ENCODE results near the gene SND1. TPM values are rescaled to one million over a fixed set of nuclear protein-coding genes. Genes with fewer than 3 reads are reported as not detected.

The SND1 gene
- total and polyA plus RNA-seq, 5 donors from 2014 or later = 84.4 to 121 (median 86.9) TPM

- H3K9me3 ChIP-seq (ENCODE audit: control insufficient read depth in 2 of 2, low read length in 2 of 2) = no peaks in the 10 kb centered on the region
- no peaks in the 10 kb centered on the region for H3K36me3 ChIP-seq (ENCODE audit: control insufficient read depth, insufficient read depth, low read length)
- DNase-seq (no peak), ATAC-seq (ENCODE audit: low read depth in 2 of 2) (no peak)
- Mint-ChIP-seq H3K27ac (no peak overlapping the region), H3K4me1 (peaks cover 0 to 21% (median 13%) of the 10 kb centered on the region in 4 donors), H3K9me3 (no peaks in the 10 kb centered on the region), H3K36me3 (peaks cover 18% of the 10 kb centered on the region), H3K27me3 (no peaks in the 10 kb centered on the region), H3K4me3 (no peak overlapping the region)
- H3K4me3 ChIP-seq (ENCODE audit: low read depth, low read length) = no peak overlapping the region
- H3K27ac ChIP-seq (ENCODE audit: insufficient read depth, low read length, poor library complexity, severe bottlenecking) = no peak overlapping the region
- no peaks in the 10 kb centered on the region for H3K27me3 ChIP-seq (ENCODE audit: control insufficient read depth, insufficient read depth, low read length)
- H3K4me1 ChIP-seq (ENCODE audit: control insufficient read depth, insufficient read depth, low read length, poor library complexity, severe bottlenecking) = no peaks in the 10 kb centered on the region
Observed at GRCh38 chr7:128066858-128067257, 414.9 kb downstream of the SND1 start.

- Histone ChIP-seq H3K27ac (ENCODE audit: insufficient read depth, low read length, poor library complexity, severe bottlenecking) (no peak overlapping the region), H3K4me1 (ENCODE audit: control insufficient read depth, insufficient read depth, low read length, poor library complexity, severe bottlenecking) (no peaks in the 10 kb centered on the region), H3K27me3 (ENCODE audit: control insufficient read depth, insufficient read depth, low read length) (no peaks in the 10 kb centered on the region), H3K4me3 (ENCODE audit: low read depth, low read length) (no peak overlapping the region), H3K36me3 (ENCODE audit: control insufficient read depth, insufficient read depth, low read length) (no peaks in the 10 kb centered on the region), H3K9me3 (ENCODE audit: control insufficient read depth in 2 of 2, low read length in 2 of 2) (no peaks in the 10 kb centered on the region)
- DNase-seq (no peak), ATAC-seq (ENCODE audit: low read depth in 2 of 2) (no peak)
- Mint-ChIP-seq H3K27me3 (no peaks in the 10 kb centered on the region), H3K9me3 (no peaks in the 10 kb centered on the region), H3K27ac (no peak overlapping the region), H3K4me1 (peaks cover 0 to 18% (median 14%) of the 10 kb centered on the region in 4 donors), H3K4me3 (no peak overlapping the region), H3K36me3 (peaks cover 18% of the 10 kb centered on the region)
Observed at GRCh38 chr7:128067983-128068382, 416.0 kb downstream of the SND1 start.

GRCh38 chr7:128068785-128069184 lies 416.8 kb downstream of the SND1 start:
- ATAC-seq (ENCODE audit: low read depth in 2 of 2) (no peak), DNase-seq (no peak)
- H3K27me3 ChIP-seq (ENCODE audit: control insufficient read depth, insufficient read depth, low read length) = no peaks in the 10 kb centered on the region
- H3K4me1 ChIP-seq (ENCODE audit: control insufficient read depth, insufficient read depth, low read length, poor library complexity, severe bottlenecking) = no peaks in the 10 kb centered on the region
- H3K4me3 ChIP-seq (ENCODE audit: low read depth, low read length) = no peak overlapping the region
- no peaks in the 10 kb centered on the region for H3K9me3 ChIP-seq (ENCODE audit: control insufficient read depth in 2 of 2, low read length in 2 of 2)
- no peaks in the 10 kb centered on the region for H3K27me3 Mint-ChIP-seq
- H3K36me3 Mint-ChIP-seq = peaks cover 18% of the 10 kb centered on the region
- no peak overlapping the region for H3K27ac Mint-ChIP-seq
- peaks cover 0 to 18% (median 14%) of the 10 kb centered on the region in 4 donors for H3K4me1 Mint-ChIP-seq
- H3K36me3 ChIP-seq (ENCODE audit: control insufficient read depth, insufficient read depth, low read length) = no peaks in the 10 kb centered on the region
- H3K27ac ChIP-seq (ENCODE audit: insufficient read depth, low read length, poor library complexity, severe bottlenecking) = no peak overlapping the region
- H3K4me3 Mint-ChIP-seq = no peak overlapping the region
- H3K9me3 Mint-ChIP-seq = no peaks in the 10 kb centered on the region

- Mint-ChIP-seq H3K4me1 (peaks cover 0 to 18% (median 10%) of the 10 kb centered on the region in 4 donors), H3K27ac (no peak overlapping the region), H3K9me3 (no peaks in the 10 kb centered on the region), H3K4me3 (peak overlapping the region in 1 of 4 donors; percentile 64), H3K27me3 (no peaks in the 10 kb centered on the region), H3K36me3 (peaks cover 22% of the 10 kb centered on the region)
- ATAC-seq (ENCODE audit: low read depth in 2 of 2) (no peak), DNase-seq (no peak)
- Histone ChIP-seq H3K4me3 (ENCODE audit: low read depth, low read length) (no peak overlapping the region), H3K36me3 (ENCODE audit: control insufficient read depth, insufficient read depth, low read length) (no peaks in the 10 kb centered on the region), H3K4me1 (ENCODE audit: control insufficient read depth, insufficient read depth, low read length, poor library complexity, severe bottlenecking) (no peaks in the 10 kb centered on the region), H3K9me3 (ENCODE audit: control insufficient read depth in 2 of 2, low read length in 2 of 2) (no peaks in the 10 kb centered on the region), H3K27ac (ENCODE audit: insufficient read depth, low read length, poor library complexity, severe bottlenecking) (no peak overlapping the region), H3K27me3 (ENCODE audit: control insufficient read depth, insufficient read depth, low read length) (no peaks in the 10 kb centered on the region)
Observed at GRCh38 chr7:128069373-128070364, 417.7 kb downstream of the SND1 start.

- Mint-ChIP-seq H3K9me3 (no peaks in the 10 kb centered on the region), H3K4me1 (peaks cover 0 to 15% (median 5%) of the 10 kb centered on the region in 4 donors), H3K27me3 (no peaks in the 10 kb centered on the region), H3K4me3 (no peak overlapping the region), H3K36me3 (peaks cover 17% of the 10 kb centered on the region), H3K27ac (peak overlapping the region in 1 of 3 donors; percentile 13)
- H3K4me3 ChIP-seq (ENCODE audit: low read depth, low read length) = no peak overlapping the region
- H3K27ac ChIP-seq (ENCODE audit: insufficient read depth, low read length, poor library complexity, severe bottlenecking) = no peak overlapping the region
- no peaks in the 10 kb centered on the region for H3K9me3 ChIP-seq (ENCODE audit: control insufficient read depth in 2 of 2, low read length in 2 of 2)
- no peaks in the 10 kb centered on the region for H3K4me1 ChIP-seq (ENCODE audit: control insufficient read depth, insufficient read depth, low read length, poor library complexity, severe bottlenecking)
- H3K27me3 ChIP-seq (ENCODE audit: control insufficient read depth, insufficient read depth, low read length) = no peaks in the 10 kb centered on the region
- peaks cover 7% of the 10 kb centered on the region for H3K36me3 ChIP-seq (ENCODE audit: control insufficient read depth, insufficient read depth, low read length)
- ATAC-seq (ENCODE audit: low read depth in 2 of 2) = no peak
- DNase-seq = no peak
Observed at GRCh38 chr7:128071376-128071775, 419.4 kb downstream of the SND1 start.

- Mint-ChIP-seq H3K27me3 (no peaks in the 10 kb centered on the region), H3K27ac (peak overlapping the region in 1 of 3 donors; percentile 13), H3K9me3 (no peaks in the 10 kb centered on the region), H3K36me3 (peaks cover 17% of the 10 kb centered on the region), H3K4me3 (no peak overlapping the region), H3K4me1 (peaks cover 0 to 15% (median 5%) of the 10 kb centered on the region in 4 donors)
- no peak overlapping the region for H3K4me3 ChIP-seq (ENCODE audit: low read depth, low read length)
- no peak for DNase-seq
- peaks cover 10% of the 10 kb centered on the region for H3K36me3 ChIP-seq (ENCODE audit: control insufficient read depth, insufficient read depth, low read length)
- no peaks in the 10 kb centered on the region for H3K4me1 ChIP-seq (ENCODE audit: control insufficient read depth, insufficient read depth, low read length, poor library complexity, severe bottlenecking)
- H3K9me3 ChIP-seq (ENCODE audit: control insufficient read depth in 2 of 2, low read length in 2 of 2) = no peaks in the 10 kb centered on the region
- H3K27ac ChIP-seq (ENCODE audit: insufficient read depth, low read length, poor library complexity, severe bottlenecking) = no peak overlapping the region
- no peaks in the 10 kb centered on the region for H3K27me3 ChIP-seq (ENCODE audit: control insufficient read depth, insufficient read depth, low read length)
- ATAC-seq (ENCODE audit: low read depth in 2 of 2) = no peak
Observed at GRCh38 chr7:128071801-128072200, 419.8 kb downstream of the SND1 start.

- DNase-seq (no peak), ATAC-seq (ENCODE audit: low read depth in 2 of 2) (no peak)
- Histone ChIP-seq H3K27me3 (ENCODE audit: control insufficient read depth, insufficient read depth, low read length) (no peaks in the 10 kb centered on the region), H3K36me3 (ENCODE audit: control insufficient read depth, insufficient read depth, low read length) (peaks cover 16% of the 10 kb centered on the region), H3K4me1 (ENCODE audit: control insufficient read depth, insufficient read depth, low read length, poor library complexity, severe bottlenecking) (no peaks in the 10 kb centered on the region), H3K4me3 (ENCODE audit: low read depth, low read length) (no peak overlapping the region), H3K9me3 (ENCODE audit: control insufficient read depth in 2 of 2, low read length in 2 of 2) (no peaks in the 10 kb centered on the region), H3K27ac (ENCODE audit: insufficient read depth, low read length, poor library complexity, severe bottlenecking) (no peak overlapping the region)
- Mint-ChIP-seq H3K9me3 (no peaks in the 10 kb centered on the region), H3K27ac (peak overlapping the region in 1 of 3 donors; percentile 68), H3K36me3 (peaks cover 17% of the 10 kb centered on the region), H3K27me3 (no peaks in the 10 kb centered on the region), H3K4me1 (peaks cover 0 to 10% (median 4%) of the 10 kb centered on the region in 4 donors), H3K4me3 (no peak overlapping the region)
Observed at GRCh38 chr7:128073671-128074310, 421.8 kb downstream of the SND1 start.
